NCI-H2107 treated with DMSO at 0.1 percent for 48 hours (cell line): ENCODE data around the gene MAP3K7CL.
A peak's percentile ranks its signal among the peaks of the same experiment; 100 is the strongest.

Source experiments
- DNase-seq: peaks from one replicate; lab custom pipeline; 2025; ENCODE audit not compliant: unreplicated experiment; lab: John Stamatoyannopoulos, UW

Gene MAP3K7CL

DNA sequence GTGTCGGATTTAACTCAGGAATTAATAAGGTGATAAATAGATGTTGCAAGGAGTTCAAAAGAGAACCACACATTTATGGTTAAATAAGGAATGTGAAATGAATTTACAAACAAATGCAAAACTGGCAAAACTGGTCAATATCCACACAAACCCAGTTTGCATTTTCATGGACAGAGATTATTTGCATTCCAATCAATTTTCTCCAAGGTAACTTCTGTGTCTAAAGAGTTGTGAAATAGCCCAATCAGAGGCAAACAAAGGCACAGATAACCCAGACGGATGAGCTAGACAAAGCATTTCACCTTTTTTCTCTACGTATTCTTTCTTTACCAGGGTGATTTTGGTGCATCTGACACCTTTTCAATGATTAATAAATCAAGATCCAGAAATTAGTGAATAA, 63.9 kb downstream of the MAP3K7CL start:
- DNase-seq: no peak

DNA sequence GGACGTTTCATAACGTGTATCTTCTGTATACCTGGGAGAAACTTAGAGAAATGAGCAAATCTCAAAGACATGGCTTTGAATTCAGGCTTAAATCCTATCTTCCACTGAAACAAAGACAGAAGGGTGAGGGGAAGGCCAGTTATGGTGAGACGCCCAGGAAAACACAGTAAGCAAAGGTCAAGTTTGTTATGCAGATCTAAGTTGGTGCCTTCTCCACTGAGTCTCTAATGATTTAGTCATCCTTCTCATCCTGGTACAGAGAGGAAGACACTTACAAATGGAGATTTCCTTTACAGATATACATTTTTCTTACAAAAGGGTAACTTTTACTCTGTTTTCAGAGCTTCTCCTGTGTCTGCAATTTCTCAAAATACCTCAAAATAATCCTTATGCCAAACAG, 64.4 kb downstream of the MAP3K7CL start:
- no peak for DNase-seq

DNA sequence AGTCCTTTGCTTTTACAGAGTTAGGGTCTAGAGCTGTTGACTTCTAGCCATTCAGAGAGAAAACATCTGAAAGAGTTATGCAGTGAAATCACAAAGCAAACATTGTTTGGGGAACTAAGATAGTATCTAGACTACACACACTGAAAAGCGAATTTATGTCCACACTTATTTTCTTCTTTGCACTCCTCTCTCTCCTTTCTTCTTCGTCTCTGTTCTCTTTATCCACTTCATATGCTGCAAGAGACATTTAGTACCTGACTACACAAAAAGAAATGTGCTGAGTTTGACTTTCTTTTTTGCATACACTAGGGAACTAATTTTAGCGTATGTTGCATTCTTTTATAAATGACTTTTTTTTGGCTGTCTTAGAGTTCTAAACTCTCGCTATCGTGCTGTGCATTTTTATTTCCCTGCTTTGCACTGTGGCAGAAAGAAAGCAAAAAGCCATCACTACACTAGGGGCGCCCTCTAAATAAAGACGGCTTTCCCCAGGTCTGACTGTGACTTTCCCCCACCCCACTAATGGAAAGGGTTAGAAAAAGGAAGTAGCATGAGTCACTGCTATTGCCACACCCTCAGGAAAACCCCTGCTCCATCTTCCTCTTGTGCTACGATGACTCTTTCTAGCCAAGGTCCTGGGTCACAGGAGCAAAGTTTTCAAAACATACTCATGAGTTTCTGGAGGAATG, 65.7 kb downstream of the MAP3K7CL start:
- no peak for DNase-seq

DNA sequence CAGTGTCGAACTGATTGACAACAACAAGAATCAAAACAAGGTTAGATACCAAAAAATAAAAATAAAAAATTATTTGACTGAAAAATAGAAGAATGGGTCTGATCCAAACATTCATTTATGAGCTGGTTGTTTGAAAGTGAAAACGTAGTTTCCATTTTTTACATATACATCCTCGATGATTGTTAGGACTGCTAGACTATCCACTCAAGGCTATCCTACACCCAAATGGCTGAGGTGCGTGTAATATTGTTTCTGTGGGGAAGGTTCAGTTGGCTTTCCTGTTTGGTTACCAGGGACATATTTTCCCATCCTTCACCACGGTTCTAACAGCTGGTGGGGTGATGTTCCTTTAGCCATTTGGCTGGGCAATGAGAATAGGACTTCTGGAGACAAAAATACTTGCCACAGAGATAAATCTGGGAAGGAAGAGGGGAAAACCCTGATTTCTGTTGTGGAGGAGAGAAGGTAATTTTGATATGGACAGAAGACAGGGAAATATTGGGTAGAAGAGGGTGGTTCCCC, 66.3 kb downstream of the MAP3K7CL start:
- no peak for DNase-seq

DNA sequence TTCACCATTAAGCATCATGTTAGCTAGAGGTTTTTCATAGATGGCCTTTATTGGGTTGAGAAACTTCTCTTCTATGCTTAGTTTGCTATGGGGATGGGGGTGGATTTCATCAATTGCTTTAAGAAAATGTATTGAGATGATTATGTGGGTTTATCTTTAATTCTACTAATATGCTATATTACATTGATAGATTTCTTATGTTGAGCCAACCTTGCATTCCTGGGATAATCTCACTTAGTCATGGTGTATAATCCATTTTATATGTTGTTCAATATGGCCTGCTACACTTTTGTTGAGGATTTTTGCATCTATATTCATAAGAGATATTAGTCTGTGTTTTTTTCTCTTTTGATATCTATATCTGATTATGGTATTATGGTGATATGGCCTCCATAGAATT, 70.7 kb downstream of the MAP3K7CL start:
- no peak for DNase-seq

DNA sequence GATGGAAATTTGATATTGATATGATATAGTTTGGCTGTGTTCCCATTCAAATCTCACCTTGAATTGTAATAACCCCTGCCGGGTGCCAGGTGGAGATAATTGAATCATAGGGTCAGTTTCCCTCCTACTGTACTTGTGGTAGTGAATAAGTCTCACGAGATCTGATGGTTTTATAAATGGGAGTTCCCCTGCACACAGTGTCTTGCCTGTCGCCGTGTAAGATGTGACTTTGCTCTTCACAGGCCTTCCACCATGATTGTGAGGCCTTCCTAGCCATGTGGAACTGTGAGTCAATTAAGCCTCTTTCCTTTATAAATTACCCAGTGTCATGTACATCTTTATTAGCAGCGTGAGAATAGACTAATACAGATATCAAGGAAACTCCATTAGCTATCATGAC, 74.6 kb downstream of the MAP3K7CL start:
- no peak for DNase-seq

DNA sequence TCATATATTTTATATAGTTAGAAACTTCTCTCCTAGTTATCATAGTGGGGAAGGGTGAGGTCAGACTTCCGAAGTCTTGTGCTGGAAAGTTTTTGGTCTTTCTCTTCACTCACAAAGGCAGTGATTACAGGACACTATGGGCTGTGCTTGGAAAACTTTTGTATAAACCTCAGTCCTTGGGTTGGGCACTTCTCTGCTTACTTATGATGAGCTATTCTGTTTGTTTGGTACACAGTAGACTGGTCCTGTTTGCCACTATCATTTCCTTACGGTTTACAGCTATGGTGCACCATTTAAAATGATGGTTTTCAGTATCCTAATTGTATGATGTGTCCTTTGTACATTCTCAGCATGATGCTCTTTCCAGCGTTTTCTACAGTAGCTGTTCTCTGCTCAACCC, 75.5 kb downstream of the MAP3K7CL start:
- no peak for DNase-seq

DNA sequence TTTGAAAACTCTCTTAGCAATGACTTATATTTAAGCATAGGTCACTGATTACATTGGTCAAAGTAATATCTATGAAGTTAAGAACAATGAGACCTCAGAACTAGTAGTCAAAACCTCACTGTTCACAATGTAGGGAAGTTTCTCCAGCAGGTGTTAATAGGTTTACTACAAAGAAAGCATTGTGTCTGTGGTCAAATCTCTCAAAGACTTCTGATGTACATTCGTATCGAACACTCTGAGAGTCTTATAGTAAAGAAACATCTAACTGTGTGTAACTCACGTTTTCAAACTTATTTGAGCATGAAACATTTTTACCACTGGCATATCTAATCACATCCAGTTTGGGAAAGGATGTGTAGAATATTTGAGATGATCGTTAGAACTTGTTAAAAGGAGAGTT, 76.0 kb downstream of the MAP3K7CL start:
- no peak for DNase-seq

DNA sequence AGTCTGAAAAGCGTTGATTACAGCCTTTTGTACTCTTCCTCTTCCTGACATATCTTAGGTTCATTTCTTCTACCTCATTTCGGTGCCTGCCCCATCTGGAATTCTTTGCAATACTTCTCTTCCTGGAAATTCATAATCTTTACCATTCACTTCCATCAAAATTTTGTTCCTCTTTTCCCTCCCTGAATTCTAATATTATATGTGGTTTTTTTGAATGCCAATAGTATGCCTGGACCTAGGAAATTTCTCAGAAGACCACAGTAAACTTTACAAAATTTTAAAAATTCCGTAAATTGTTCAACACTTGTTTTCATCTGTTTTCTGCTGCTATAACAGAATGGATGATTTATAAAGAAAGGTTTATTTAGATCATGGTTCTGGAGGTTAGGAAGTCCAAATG, 76.8 kb downstream of the MAP3K7CL start:
- no peak for DNase-seq

DNA sequence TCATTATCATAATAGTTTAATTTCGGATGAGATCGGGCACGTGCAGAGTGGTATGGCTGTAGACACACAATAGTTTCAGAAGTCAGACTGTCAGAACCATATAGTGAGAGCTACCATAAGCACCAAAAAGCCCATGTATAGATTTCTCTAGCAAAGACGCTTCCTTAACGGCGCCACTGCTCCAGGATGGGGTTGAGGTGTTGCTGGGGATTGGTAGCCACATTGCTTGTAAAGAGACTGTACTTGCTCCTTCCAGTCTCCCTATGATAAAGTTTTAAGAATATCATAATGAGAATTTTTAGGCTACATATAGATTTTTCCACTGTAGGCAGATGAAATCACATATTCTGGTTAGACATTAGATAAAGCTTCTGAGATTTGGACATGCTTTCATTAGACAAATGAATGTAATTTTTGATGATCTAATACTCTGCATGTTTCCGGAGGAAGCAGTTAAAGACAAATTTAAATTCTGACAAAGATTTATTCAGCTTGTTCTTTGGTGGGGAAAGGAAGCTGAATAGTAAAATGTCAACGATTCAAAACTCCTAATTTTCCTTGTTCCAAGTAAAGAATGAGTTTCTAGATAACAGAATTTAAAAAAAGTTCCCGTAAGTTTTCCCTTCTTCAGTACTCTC, 77.7 kb downstream of the MAP3K7CL start:
- DNase-seq: no peak

DNA sequence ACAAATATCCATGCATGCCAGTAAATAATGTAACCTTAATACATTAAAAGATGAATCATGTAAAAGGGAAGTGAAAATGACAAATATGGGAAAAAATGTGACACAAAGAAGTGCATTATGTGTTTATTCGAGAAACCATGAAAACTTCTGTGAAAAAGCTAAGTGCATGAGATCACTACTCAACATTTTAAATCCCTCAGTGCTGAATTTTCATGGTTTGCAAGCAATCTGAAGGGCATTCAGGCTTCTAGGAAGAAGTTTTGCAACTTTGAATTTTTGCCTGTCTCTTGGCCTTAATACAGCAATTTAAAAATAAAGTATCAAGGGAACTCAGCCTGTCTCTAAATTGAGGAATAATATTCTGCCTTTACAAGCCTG, 78.2 kb downstream of the MAP3K7CL start:
- no peak for DNase-seq

DNA sequence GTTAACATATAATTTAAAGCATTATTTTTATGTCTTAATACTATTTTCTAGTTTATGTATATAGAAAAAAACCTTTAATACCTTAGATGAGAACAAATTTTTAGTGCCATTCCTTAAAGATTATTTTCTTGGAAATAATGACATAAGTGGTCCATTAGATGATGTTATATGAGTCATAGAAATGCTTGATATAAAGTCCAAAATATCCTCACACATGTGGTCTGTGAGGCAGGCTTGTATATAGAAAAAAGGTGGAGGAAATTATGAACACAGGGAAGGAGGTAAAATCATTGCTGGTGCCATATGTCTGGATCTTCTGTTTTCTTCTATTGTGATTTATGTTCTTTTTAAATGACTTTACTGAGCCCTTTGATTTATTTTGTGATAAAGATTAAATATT, 79.3 kb downstream of the MAP3K7CL start:
- no peak for DNase-seq

DNA sequence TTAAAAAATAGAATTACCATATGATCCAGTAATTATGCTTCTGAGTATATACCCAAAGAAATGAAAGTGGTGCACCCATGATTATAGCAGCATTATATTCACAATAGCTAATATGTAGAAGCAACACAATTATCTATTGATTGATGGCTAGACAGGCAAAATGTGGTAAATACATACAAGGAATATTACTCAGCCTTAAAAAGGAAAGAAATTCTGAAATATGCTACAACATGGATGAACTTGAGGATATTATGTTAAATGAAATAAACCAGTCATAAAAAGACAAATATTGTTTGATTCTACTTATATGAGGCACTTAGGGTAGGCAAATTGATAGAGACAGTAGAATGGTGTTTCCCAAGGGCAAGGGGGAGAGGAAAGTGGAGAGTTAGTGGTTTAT, 80.8 kb downstream of the MAP3K7CL start:
- no peak for DNase-seq

DNA sequence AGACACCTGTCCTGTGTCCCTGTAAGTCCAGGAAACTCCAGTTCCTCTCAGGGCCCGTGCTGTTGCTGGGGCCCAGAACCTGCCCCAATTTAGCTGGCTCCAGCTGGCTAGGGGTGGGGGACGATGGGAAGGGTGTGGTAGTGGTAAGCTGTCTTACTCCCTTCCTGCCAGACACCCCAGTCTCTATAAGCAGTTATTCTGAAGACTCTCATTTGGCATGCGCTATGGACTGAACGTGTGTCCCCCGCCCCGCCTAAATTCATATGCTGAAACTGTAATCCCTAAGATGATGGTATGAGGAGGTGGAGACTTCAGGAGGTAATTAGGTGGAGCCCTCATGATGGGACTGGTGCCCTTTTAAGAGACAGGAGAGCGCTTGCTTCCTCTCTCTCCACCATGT, 82.0 kb downstream of the MAP3K7CL start:
- DNase-seq: no peak

DNA sequence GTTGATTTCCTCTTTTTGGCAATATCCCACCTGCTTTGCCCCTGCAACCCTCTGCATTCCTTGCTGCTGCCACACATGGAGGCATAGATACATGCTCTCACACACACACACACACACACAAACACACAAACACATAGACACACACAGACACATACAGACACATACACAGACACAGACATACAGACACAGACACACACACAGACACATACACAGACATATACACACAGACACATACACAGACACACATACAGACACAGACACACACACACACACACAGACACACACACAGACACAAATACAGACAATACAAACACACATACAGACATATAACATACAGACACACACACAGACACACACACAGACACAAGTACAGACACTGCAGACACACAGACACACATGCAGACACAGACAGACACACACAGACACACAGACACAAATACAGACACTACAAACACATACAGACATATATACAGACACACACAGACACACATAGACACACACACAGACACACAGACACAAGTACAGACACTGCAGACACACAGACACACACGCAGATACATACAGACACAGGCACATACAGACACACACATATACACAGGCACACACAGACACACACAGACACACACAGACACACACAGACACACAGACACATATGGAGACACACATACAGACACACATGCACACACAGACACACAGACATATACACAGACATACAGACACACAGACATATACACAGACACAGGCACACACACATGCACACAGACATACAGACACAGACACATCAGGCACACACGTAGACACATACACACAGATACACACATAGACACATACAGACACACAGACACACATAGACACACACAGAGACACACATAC, 83.3 kb downstream of the MAP3K7CL start:
- no peak for DNase-seq

DNA sequence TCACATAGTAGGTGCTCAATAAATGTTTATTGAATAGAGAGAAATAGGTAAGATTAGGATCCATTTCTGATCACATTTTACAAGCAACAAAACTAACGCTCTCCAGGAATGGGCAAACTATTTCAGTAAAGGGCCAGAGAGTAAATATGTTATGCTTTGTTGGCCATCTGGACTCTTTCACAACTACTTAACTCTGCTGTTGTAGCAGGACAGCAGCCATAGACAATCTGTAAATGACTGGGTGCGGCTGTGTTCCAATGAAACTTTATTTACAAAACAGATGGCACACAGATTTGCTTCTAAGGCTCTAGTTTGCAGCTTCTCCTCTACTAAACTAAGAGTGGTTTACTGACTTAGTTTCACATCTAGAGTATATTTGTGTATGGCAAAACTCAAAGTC, 85.3 kb downstream of the MAP3K7CL start:
- no peak for DNase-seq

DNA sequence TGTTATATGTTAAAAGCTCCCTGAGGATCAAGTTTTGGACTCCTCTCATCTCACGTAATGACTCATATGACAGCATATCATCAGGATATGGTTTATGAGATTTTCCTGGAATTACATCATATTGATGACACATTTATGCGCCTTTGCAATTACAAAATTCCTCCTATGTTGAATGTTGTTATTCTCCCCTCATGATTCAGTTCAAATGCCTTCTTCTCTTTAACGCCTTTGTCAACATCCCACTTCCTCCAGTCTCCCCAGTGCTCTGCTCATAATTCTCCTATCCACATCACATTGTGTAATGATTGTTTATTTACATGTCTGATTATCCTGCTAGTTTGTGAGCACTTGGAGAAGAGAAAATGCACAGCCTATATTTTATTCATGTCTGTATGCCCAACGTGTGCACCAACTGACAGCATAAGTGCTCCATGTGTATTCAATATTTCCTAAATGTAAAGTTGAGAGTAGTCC, 87.4 kb downstream of the MAP3K7CL start:
- DNase-seq: peak; percentile 24

DNA sequence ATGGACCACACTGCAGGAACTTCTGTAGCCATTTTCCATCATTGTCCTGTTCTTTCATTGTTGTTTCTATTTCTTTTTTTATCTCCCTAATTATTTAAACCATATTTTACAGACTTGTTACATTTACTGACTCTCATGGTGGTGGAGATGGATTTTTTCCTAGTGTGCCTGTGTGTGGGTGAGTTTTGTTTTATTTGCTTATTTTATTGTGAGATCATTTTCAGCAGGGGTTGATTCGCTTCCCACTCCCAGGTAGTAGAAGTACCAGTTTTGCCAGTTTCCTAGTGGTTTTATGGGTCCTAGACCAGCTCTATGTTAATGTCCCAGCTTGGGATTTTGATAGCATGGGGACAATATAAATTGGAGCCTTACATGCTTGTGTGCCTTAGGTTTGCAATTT, 88.3 kb downstream of the MAP3K7CL start:
- no peak for DNase-seq

DNA sequence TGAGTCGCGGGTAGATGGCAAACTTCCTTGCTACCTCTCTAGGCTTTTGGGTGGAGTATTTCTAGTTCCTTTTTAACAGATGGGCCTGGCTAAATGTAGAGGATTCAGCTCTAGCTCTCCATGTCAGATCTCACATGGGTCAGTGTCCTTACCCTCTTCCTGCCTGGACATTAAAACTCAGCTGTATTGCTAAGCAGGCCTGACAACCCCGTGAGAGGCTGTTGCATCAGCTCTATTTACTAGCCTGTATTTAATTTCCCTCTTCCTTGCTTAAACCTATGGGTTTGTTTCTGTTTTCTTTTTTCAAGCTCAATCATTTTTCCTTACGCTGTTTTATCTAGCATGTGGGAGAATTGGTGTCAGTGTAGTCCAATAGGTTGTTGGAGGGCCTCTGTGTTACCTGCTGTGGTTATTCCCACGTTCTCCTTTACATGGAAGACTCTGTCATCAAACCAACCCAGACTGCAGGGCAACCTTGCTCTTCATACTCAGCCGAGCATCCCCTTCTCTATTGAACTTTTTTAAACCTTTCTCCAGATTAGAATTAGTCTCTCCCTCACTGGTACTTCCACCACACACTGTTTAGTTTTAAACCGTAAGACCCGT, 88.8 kb downstream of the MAP3K7CL start:
- no peak for DNase-seq

DNA sequence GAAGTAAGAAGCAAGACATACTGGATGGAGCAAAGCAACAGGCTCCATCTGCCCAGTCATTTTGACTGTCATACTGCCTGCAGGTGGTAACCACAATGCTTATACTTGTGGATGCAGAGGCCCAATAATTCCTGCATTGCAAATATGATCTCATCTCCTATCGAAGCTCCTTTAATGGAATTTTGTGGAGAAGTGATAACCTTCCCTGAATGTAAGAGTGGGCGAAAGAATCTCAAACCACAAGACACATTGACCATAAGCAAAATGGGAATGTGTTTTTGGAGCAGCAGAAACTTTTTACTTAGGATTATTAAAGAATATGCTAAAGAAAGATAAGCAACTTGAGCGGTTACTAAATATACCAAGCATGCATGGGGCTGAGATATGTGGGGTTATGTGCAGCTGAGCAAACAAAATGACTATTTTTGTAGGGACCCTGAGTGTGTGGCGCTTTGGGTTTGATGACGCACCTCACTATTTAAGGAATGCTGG, 90.9 kb downstream of the MAP3K7CL start:
- no peak for DNase-seq

DNA sequence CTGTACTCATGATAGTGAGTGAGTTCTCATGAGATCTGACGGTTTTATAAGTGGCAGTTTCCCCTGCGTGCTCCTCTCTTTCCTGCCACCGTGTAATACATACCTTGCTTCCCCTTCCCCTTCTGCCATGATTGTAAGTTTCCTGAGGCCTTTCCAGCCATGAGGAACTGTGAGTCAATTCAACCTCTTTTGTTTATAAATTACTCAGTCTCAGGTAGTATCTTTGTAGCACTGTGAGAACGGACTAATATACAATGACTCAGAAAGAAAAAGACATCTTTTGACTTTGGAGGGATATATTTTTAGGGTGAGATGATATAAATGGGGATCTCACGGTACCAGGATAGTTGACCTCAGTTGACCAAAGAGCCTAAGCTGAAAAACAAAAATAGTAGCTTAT, 93.6 kb downstream of the MAP3K7CL start:
- DNase-seq: no peak
